Mesendoderm (in vitro differentiated cells): ENCODE results near the gene SOX1.

Experiments used
- DNase-seq: peaks from one replicate; pipeline ENCODE4 v3.0.0; 2013
- H2AK5ac ChIP-seq: 2 replicates; pipeline ENCODE4 v1.6.1; 2013; ENCODE audit warnings: low read length, inconsistent platforms
- H2BK120ac ChIP-seq: 2 replicates; pipeline ENCODE4 v1.6.1; 2013; ENCODE audit warnings: low read depth, mild to moderate bottlenecking, low read length, moderate library complexity, mixed read lengths
- H2BK15ac ChIP-seq: replicated peaks from 2 replicates; pipeline ENCODE4 v1.6.1; 2013; ENCODE audit warnings: low read depth, mild to moderate bottlenecking, moderate library complexity
- H2BK5ac ChIP-seq: 2 replicates; pipeline ENCODE4 v1.6.1; 2013; ENCODE audit warnings: low read length, inconsistent platforms
- H3K18ac ChIP-seq: 2 replicates; pipeline ENCODE4 v1.6.1; 2013; ENCODE audit warnings: mild to moderate bottlenecking, low read length, mixed read lengths
- H3K23ac ChIP-seq: one replicate; pipeline ENCODE4 v1.6.1; 2013; ENCODE audit warnings: low read length
- H3K27ac ChIP-seq: 2 replicates; pipeline ENCODE4 v1.5.1; 2013; ENCODE audit warnings: low read depth, mild to moderate bottlenecking, inconsistent platforms, low read length, moderate library complexity
- H3K27me3 ChIP-seq: 2 replicates; pipeline ENCODE4 v1.6.1; 2013; ENCODE audit warnings: low read length, control low read depth, mild to moderate bottlenecking, inconsistent platforms; ENCODE audit not compliant: insufficient read depth, poor library complexity
- H3K36me3 ChIP-seq: 2 replicates; pipeline ENCODE4 v1.6.1; 2013; ENCODE audit warnings: low read length, inconsistent platforms; ENCODE audit not compliant: control insufficient read depth, insufficient read depth
- H3K4ac ChIP-seq: one replicate; pipeline ENCODE4 v1.6.1; 2013; ENCODE audit warnings: low read depth, mild to moderate bottlenecking, low read length, moderate library complexity
- H3K4me1 ChIP-seq: 2 replicates; pipeline ENCODE4 v1.6.1; 2013; ENCODE audit warnings: low read depth, low read length, inconsistent platforms; ENCODE audit not compliant: control insufficient read depth
- H3K4me2 ChIP-seq: 2 replicates; pipeline ENCODE4 v1.6.1; 2013; ENCODE audit warnings: low read length
- H3K4me3 ChIP-seq: 2 replicates; pipeline ENCODE4 v1.5.1; 2013; ENCODE audit warnings: mild to moderate bottlenecking, low read length
- H3K56ac ChIP-seq: one replicate; pipeline ENCODE4 v1.6.1; 2013; ENCODE audit warnings: low read length
- H3K79me1 ChIP-seq: 2 replicates; pipeline ENCODE4 v1.6.1; 2013; ENCODE audit warnings: low read length, inconsistent platforms
- H3K79me2 ChIP-seq: 2 replicates; pipeline ENCODE4 v1.6.1; 2013; ENCODE audit warnings: mild to moderate bottlenecking, low read length; ENCODE audit not compliant: control insufficient read depth, insufficient read depth
- H3K9ac ChIP-seq: 2 replicates; pipeline ENCODE4 v1.6.1; 2013; ENCODE audit warnings: low read length, inconsistent platforms
- H4K5ac ChIP-seq: one replicate; pipeline ENCODE4 v1.6.1; 2013; ENCODE audit warnings: low read length
- H4K8ac ChIP-seq: one replicate; pipeline ENCODE4 v1.6.1; 2013; ENCODE audit warnings: low read depth, mild to moderate bottlenecking, control low read depth, low read length, moderate library complexity
- WGBS: extraction: QIAGEN DNeasy Blood & Tissue Kit; methylation state at CpG from one replicate; pipeline ENCODE4 v1.1.7; 2013; ENCODE audit warnings: low lambda C conversion rate, missing lambda C conversion rate; ENCODE audit not compliant: insufficient coverage; ENCODE audit errors: extremely low coverage; 5-methylcytosine and 5-hydroxymethylcytosine counted together

Gene SOX1

GRCh38 chr13:112062072-112062567, 4.8 kb upstream of the SOX1 start:
- Histone ChIP-seq H3K23ac (no peak overlapping the region), H3K36me3 (no peaks in the 10 kb centered on the region), H3K4me1 (no peaks in the 10 kb centered on the region), H3K79me2 (no peaks in the 10 kb centered on the region), H3K56ac (no peak overlapping the region), H2AK5ac (no peak overlapping the region), H3K4me2 (no peak overlapping the region), H4K8ac (no peak overlapping the region), H2BK5ac (no peak overlapping the region), H3K4ac (no peak overlapping the region), H2BK15ac (no peak overlapping the region), H3K18ac (no peak overlapping the region), H3K27me3 (peaks cover 84% of the 10 kb centered on the region), H2BK120ac (no peak overlapping the region), H3K9ac (no peak overlapping the region), H3K79me1 (no peaks in the 10 kb centered on the region), H3K27ac (no peak overlapping the region), H3K4me3 (no peak overlapping the region), H4K5ac (no peak overlapping the region)
- no CpG with 5 or more reads among the region's 25 CpGs for WGBS
- no peak for DNase-seq

- H3K27ac ChIP-seq, result no peak overlapping the region
- H3K36me3 ChIP-seq, result no peaks in the 10 kb centered on the region
- no peak overlapping the region for H3K4me2 ChIP-seq
- no peak overlapping the region for H3K18ac ChIP-seq
- H3K4me1 ChIP-seq, result no peaks in the 10 kb centered on the region
- no CpG with 5 or more reads among the region's 78 CpGs for WGBS
- H4K8ac ChIP-seq, result no peak overlapping the region
- no peak overlapping the region for H2AK5ac ChIP-seq
- H3K27me3 ChIP-seq, result peaks cover 82% of the 10 kb centered on the region
- H3K79me2 ChIP-seq, result no peaks in the 10 kb centered on the region
- H3K79me1 ChIP-seq, result no peaks in the 10 kb centered on the region
- no peak overlapping the region for H2BK15ac ChIP-seq
- H4K5ac ChIP-seq, result no peak overlapping the region
- no peak overlapping the region for H3K4me3 ChIP-seq
- no peak overlapping the region for H3K23ac ChIP-seq
- no peak overlapping the region for H3K9ac ChIP-seq
- DNase-seq, result peak; percentile 70
- H2BK5ac ChIP-seq, result no peak overlapping the region
- H3K4ac ChIP-seq, result no peak overlapping the region
- H3K56ac ChIP-seq, result no peak overlapping the region
- H2BK120ac ChIP-seq, result no peak overlapping the region
Measured at GRCh38 chr13:112062571-112063570, 4.1 kb upstream of the SOX1 start.

GRCh38 chr13:112063807-112064206, 3.1 kb upstream of the SOX1 start:
- Histone ChIP-seq H3K27ac (no peak overlapping the region), H3K27me3 (peaks cover 78% of the 10 kb centered on the region)
- no peak for DNase-seq

GRCh38 chr13:112064222-112064621, 2.7 kb upstream of the SOX1 start:
- Histone ChIP-seq H2AK5ac (no peak overlapping the region), H3K79me2 (no peaks in the 10 kb centered on the region), H3K23ac (no peak overlapping the region), H3K9ac (no peak overlapping the region), H4K5ac (no peak overlapping the region), H4K8ac (no peak overlapping the region), H2BK120ac (no peak overlapping the region), H3K4me2 (no peak overlapping the region), H3K36me3 (no peaks in the 10 kb centered on the region), H3K56ac (no peak overlapping the region), H3K27ac (no peak overlapping the region), H3K79me1 (no peaks in the 10 kb centered on the region), H3K18ac (no peak overlapping the region), H2BK5ac (no peak overlapping the region), H3K27me3 (peaks cover 78% of the 10 kb centered on the region), H3K4me1 (no peaks in the 10 kb centered on the region), H3K4ac (no peak overlapping the region), H2BK15ac (no peak overlapping the region), H3K4me3 (no peak overlapping the region)
- DNase-seq, result no peak
- no CpG with 5 or more reads among the region's 7 CpGs for WGBS

More at GRCh38 chr13:112063807-112064206, 3.1 kb upstream of the SOX1 start:
- Histone ChIP-seq H2AK5ac (no peak overlapping the region), H3K79me1 (no peaks in the 10 kb centered on the region), H3K4me1 (no peaks in the 10 kb centered on the region), H3K4me3 (no peak overlapping the region), H2BK5ac (no peak overlapping the region), H3K4me2 (no peak overlapping the region), H4K8ac (no peak overlapping the region), H2BK120ac (no peak overlapping the region), H3K56ac (no peak overlapping the region), H3K79me2 (no peaks in the 10 kb centered on the region), H3K36me3 (no peaks in the 10 kb centered on the region), H3K23ac (no peak overlapping the region), H3K9ac (no peak overlapping the region), H2BK15ac (no peak overlapping the region), H3K18ac (no peak overlapping the region), H4K5ac (no peak overlapping the region), H3K4ac (no peak overlapping the region)
- WGBS, result no CpG with 5 or more reads among the region's 2 CpGs

GRCh38 chr13:112065521-112065866, 1.5 kb upstream of the SOX1 start:
- Histone ChIP-seq H3K27me3 (peaks cover 76% of the 10 kb centered on the region), H2BK120ac (no peak overlapping the region), H3K56ac (no peak overlapping the region), H3K9ac (no peak overlapping the region), H3K79me2 (no peaks in the 10 kb centered on the region), H2BK15ac (no peak overlapping the region), H3K18ac (no peak overlapping the region), H2BK5ac (no peak overlapping the region), H3K4me1 (no peaks in the 10 kb centered on the region), H4K5ac (no peak overlapping the region), H3K23ac (no peak overlapping the region), H3K79me1 (no peaks in the 10 kb centered on the region), H3K27ac (no peak overlapping the region), H3K4me3 (no peak overlapping the region), H3K36me3 (no peaks in the 10 kb centered on the region), H2AK5ac (no peak overlapping the region), H3K4ac (no peak overlapping the region), H4K8ac (no peak overlapping the region), H3K4me2 (no peak overlapping the region)
- no CpG with 5 or more reads among the region's 11 CpGs for WGBS
- no peak for DNase-seq
